Stimulated activated CD4-positive, alpha-beta T cell treated with anti-CD3 and anti-CD28 coated beads, Interleukin-2, amount 100 ng/mL, for 48 hours (primary cell): ENCODE data around the gene HOMER3.

Source experiments
- DNase-seq, 2 donors: peaks; one replicate each; pipeline ENCODE4 v3.0.0-alpha.2; 2020

HOMER3 gene

DNA sequence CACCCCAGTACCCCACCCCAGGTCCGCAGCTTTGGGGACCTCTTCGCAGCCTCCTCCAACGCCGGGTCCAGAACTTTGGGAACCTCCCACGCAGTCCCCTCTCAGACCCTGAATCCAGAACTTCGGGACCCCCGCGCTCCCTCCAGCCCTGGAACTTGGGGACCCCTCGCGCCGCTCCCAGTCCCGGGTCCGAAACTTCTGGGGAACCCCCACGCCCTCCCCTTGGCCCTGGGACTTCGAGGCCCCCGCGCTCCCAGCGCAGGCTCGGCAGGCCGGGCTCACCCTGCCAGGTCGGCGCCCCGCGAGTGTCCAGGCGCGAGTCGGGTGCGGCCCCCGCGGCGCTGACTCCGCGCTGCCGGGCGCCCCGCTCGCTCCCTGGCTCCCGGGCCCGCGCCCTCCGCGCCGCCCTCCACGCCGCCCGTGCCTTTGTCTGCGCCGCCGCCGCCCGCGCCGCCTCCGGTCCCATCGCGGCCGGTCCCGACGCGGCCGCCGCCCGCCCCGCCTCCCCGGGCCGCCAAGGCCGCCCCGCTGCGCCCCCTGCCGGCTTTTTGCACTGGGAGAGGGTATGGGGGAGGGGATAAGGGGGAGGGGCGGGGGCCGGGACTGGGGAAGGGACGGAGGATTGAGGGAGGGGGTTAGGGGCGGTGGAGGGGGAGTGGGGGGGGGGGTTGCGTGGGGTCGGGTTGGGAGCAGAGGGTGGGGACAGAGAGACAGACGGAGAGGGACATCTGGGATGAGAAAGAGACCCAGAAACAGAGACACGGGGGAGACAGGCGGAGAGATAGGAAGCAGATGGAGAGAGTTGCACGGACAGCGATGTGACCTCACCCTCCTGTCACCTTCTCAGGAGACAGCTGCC lies at the start of gene HOMER3:
HOMER3 (minus strand) TSS at position 449 of the 859 bp plus-strand sequence. CDS start 2,235 bp downstream, outside the sequence.
- DNase-seq: peak; percentile 79 to 81

DNA sequence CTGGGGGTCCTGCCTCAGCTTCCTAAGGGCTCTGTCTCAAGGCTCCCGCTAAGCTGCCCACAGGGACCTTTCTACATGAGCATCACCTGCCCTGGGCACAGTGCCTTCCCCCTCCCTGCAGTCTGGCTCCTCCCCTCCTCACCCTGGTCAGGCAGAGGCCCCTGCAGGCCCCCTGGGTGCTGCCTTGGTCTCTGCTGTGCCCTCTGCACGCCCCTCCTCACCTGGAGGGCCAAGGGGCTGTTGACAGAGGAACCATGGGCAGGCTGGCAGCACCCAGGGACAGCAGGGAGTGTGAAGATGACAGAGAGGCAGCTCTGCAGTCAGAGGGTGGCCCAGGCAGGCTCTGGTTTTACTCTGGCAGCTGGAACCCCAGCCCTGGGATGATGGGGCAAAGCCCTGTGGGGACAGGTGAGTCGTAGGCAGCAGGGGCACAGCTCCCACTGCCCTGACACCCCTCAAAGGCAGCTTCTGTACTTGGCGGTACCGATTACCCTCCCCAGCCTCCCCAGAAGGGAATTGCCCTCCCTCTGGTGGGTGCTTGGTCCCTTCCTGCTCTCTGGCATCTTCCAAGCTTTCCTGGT lies 49.2 kb upstream of the HOMER3 start:
- no peak for DNase-seq

DNA sequence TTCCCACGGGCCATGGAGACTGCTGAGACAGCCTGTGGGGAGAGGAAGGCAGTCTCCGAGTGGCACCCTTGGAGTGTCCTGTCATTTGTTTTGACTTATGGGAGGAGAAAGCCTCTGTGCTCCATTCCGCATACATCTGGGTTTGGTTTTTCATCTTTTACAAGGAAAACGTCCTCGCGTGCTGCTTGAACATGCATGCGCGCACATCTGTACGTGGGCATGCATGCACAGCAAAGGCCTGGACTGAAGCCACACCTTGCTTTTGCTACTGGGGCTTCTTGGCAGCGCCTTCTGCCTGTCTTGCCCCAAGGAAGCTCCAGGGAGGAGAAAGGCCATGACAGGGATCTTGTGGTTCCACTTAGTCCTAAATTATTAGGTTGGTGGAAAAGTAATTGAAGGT lies 48.3 kb upstream of the HOMER3 start:
- no peak for DNase-seq

DNA sequence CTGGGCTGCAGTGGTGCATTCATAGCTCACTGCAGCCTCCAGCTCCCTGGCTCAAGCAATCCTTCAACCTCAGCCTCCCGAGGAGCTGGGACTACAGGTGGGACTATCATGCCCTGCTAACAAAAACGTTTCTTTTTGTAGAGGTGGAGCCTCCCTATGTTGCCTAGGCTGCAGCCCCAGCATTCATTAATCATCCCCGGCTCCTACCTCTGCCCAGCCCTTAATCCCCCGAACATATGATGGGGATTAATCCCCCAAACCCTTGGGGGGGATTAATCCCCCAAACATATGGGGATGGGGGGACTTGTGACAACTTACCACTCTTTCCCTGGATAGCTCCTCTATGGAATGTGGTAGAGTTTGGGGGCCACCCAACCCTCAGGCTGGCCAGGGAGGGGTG lies 46.4 kb upstream of the HOMER3 start:
- DNase-seq: no peak

DNA sequence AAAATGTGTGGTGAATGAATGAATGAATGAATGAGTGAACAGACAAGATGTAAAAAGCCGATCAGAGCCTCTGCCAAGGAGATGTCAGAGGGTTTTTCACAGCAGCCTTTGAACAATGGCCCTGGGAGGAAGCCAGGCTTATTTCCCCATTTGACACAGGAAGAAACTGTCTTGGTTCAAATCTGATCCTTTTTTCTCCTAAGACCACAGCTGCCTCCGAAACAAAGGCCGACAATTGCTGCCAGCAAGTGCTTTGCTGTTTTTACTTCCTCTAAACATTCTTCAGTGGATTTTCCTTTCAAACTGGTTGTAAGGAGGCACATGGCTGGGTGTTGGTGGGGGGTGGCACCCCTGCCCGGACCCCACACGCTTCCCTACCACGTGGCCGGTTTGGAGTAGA lies 44.2 kb upstream of the HOMER3 start:
- no peak for DNase-seq

DNA sequence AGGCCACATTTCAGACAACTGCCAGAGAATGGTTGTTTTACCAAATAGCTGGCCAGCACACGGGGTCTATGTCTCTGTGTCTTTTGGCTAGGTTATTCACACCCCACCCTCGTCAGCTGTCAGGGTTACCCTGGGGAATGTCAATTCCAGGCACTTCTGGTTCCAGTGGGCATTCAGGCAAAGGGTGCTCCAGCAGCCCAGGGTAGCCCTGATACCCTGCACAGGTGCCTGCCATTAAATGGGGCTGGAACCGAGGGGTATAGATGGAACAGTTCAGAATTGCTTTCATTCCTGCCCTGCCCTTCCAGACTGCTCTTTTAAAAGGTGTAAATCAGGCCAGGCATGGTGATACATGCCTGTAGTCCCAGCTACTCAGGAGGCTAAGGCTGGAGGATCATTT lies 43.2 kb upstream of the HOMER3 start:
- no peak for DNase-seq

DNA sequence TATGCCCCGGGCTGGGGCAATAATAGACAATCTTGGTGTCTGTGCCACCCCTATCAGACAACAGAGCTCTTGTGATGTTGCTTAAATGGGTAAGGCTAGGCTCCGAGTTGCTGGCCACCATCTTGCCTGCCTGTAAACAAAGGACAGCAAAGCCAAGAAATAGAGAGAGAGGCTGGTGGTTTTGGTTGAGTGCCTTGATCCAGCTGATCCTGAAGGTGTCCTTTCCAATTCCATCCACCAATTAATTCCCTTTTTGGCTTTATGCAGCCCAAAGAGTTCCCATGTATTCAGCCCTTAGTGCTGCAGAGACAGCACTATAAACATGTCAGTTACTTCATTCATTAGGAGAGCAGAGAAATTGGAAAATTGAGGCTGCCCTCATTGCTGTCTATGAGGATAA lies 41.7 kb upstream of the HOMER3 start:
- no peak for DNase-seq

GRCh38 chr19:18980432-18981020 lies 39.5 kb upstream of the HOMER3 start:
- DNase-seq: no peak

GRCh38 chr19:18978616-18979015 lies 37.6 kb upstream of the HOMER3 start:
- DNase-seq: no peak

GRCh38 chr19:18975869-18976268 lies 34.9 kb upstream of the HOMER3 start:
- no peak for DNase-seq

DNA sequence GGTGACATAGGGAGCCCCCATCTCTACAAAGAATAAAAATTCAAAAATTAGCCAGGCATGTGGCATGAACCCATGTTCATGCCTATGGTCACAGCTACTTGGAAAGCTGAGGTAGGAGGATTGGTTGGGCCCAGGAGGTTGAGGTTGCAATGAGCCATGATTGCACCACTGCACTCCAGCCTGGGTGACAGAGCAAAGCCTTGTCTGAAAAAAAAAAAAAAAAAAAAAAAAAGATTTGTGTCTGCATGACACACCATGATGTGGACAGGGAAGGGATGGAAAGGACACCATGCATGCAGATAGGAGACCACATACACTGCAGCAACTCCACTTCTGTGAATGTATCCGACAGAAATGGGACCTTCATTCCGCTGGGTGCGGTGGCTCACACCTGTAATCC lies 34.0 kb upstream of the HOMER3 start:
- no peak for DNase-seq

DNA sequence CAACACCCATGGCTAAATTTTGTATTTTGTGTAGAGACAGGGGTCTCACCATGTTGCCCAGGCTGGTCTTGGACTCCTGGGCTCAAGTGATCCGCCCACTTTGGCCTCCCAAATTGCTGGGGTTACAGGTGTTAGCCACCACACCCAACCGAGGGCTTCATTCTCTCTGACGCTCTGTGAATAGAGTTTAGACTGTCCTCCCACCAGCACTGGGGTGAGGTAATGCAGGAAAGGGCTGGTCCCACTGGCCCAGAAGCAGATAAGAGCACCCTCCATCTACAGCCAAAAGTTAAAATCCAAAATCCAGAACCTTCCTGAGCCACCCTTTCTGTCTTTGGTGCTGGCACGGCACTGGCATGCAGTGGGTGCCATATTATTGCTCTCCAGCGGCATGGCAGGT lies 31.8 kb upstream of the HOMER3 start:
- no peak for DNase-seq

- no peak for DNase-seq
Observed at GRCh38 chr19:18972301-18972811, 31.3 kb upstream of the HOMER3 start.

GRCh38 chr19:18969931-18970659 lies 29.1 kb upstream of the HOMER3 start:
- no peak for DNase-seq

- DNase-seq: no peak
Observed at GRCh38 chr19:18967358-18968146, 26.5 kb upstream of the HOMER3 start.

DNA sequence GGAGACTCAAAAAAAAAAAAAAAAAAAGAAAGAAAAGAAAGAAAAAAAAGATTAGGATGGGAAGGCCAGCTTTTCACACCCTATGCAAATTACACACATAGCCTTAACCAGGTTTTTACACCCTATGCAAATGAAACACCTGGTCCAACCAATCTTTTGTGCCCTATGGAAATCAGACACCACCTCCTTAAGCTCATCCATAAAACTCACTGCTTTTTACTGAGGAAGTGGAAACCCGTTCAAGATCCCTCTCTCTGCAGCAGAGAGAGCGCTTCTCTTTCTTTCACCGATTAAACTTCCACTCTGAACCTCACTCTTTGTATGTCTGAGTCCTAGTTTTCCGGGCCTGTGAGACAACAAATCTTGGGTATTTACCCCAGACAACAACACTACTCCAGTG lies 25.3 kb upstream of the HOMER3 start:
- no peak for DNase-seq

- no peak for DNase-seq
Observed at GRCh38 chr19:18964121-18964520, 23.1 kb upstream of the HOMER3 start.

DNA sequence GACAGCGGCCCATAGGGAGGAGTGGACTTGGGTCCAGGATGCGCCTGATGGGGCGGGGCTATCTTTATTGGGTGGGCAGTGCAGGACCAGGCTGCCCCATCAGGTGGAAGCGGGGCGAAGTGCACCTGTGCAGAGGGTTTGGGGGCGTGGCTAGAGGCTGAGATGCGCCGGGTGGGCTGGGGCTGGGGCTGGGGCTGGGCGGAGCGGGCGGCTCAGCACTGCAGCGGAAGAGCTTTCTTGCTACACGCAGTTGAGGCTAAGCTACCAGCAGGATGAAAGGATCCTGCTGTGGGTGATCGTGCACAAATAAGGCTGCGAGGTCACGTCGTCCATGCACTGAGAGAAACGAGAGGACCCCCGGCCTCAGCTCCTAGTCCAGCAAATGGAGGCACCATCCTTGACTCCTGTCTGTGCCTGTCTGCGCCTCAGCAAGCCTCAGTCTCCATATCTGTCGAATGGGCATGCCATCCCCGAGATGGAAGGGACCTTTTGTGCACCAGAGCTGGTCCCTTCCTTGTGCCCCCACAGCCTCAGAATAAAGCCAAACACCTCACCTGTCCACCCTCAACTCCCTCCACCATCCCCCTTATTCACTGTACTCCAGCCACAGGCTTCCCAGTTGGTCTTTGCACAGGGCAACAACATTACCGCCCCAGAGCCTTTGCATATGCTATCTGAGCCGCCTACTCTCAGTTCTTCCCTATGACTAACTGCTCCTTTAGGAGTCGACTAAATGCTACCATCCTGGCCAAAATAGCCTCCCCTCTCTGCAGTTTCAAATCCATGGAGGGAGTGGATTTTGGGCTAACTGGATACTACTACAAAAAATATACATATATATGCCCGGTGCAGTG lies 21.0 kb upstream of the HOMER3 start:
- DNase-seq: no peak

DNA sequence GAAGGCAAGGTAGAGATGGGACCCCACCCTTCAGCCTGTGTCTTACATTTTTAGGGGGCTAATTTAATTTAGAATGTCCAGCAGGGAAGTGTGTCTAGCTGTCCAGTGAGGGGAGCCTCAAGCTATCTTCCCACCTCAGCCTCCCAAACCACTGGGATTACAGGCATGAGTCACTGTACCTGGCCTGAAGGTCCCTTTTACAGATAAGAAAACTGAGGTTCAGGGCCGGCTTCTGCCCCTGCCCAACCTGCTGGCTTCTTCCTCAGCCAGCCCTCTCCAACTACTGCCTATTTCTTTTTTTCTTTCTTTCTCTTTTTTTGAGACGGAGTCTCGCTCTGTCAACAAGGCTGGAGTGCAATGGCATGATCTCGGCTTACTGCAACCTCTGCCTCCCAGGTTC lies 19.4 kb upstream of the HOMER3 start:
- no peak for DNase-seq

DNA sequence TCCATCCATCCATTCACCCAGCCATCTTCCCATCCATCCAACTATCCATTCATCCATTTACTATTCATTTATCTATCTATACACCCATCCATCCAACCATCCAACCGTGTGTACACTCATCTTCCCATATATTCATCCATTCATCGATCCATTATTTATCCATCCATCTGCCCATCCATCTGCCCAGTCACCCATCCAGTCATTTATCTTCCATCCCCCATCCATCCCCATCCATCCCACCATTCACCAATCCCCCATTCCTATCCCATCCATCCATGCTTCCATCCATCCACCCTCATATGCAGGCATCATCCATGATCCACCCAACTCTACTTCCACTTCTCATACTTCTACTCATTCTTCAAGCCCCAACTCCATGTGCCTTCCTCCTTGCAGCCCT lies 14.0 kb upstream of the HOMER3 start:
- no peak for DNase-seq

GRCh38 chr19:18954094-18954493 lies 13.1 kb upstream of the HOMER3 start:
- DNase-seq: no peak
